HCEC 1CT (cell line): Measurements from ENCODE around the gene VAPA.

Experiments
- DNase-seq: peaks from one replicate; pipeline ENCODE4 v3.0.0-alpha.2; 2017

VAPA gene, protein sequence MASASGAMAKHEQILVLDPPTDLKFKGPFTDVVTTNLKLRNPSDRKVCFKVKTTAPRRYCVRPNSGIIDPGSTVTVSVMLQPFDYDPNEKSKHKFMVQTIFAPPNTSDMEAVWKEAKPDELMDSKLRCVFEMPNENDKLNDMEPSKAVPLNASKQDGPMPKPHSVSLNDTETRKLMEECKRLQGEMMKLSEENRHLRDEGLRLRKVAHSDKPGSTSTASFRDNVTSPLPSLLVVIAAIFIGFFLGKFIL

DNA sequence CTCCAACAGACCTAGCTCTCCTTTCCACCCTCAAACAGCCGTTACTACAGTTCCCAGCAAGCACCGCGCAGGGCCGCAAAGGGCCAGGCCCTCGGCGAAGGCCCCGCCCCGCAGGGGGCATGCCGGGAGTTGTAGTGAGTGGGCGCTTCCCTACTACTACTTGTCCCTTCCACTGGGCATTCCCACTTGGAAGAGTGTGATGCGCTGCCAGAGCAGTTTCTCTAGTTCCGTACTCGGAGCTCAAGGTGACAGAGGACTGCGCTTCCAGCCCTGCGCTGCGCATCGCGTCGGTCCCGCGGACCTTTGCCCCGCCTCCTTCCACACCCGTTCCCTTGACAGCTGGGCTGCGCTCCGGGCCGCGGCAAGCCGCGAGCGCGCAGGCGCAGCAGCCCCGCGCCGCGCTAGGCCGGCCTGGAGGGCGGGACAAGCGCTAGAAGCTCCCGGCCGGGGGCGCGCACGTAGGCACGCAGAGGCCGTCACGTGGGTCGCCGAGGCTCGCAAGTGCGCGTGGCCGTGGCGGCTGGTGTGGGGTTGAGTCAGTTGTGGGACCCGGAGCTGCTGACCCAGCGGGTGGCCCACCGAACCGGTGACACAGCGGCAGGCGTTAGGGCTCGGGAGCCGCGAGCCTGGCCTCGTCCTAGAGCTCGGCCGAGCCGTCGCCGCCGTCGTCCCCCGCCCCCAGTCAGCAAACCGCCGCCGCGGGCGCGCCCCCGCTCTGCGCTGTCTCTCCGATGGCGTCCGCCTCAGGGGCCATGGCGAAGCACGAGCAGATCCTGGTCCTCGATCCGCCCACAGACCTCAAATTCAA is at the start of gene VAPA:
Gene VAPA, plus strand, starts transcription at position 491 of the 808 bp plus-strand sequence. Its CDS starts 241 bp downstream, at position 732.
- peak; percentile 96 for DNase-seq

DNA sequence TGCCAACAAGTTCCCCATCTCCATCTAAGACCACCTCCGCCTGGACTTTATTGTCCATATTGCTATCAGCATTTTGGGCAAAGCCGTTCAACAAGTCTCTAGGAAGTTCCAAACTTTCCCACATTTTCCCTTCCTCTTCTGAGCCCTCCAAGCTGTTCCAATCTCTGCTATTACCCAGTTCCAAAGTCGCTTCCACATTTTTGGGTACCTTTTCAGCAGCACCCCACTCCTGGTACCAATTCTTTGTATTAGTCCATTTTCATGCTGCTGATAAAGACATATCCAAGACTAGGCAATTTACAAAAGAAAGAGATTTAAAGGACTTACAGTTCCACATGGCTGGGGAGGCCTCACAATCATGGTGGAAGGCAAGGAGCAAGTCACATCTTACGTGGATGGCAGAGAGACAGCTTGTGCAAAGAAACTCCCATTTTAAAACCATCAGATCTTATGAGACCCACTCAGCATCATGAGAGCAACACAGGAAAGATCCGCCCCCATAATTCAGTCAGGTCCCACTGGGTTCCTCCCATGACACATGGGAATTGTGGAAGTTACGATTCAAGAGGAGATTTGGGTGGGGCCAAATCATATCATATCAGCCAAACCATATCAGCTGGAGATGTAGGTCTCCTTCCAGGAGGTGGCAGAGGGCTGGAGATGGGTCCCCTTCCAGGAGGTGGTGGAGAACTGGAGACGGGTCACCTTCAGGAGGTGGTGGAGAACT is 47.9 kb upstream of the VAPA start:
- DNase-seq = no peak

DNA sequence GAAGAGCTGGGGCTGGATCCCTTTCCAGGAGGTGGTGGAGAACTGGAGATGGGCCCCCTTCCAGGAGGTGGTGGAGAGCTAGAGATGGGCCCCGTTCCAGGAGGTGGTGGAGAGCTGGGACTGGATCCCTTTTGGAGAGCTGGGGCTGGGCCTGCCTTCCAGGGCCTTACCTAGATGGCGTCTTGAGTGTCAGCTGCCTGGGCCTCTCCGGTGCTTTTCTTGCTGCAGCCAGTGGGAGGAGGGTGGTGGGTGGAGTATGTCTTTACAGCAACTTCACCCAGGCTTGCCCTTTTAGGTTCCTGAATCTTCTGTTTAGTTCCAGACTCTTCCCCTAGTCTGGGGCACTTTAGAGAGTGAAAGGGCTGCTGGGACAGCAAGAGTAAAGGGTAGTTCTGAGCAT is 47.2 kb upstream of the VAPA start:
- no peak for DNase-seq

DNA sequence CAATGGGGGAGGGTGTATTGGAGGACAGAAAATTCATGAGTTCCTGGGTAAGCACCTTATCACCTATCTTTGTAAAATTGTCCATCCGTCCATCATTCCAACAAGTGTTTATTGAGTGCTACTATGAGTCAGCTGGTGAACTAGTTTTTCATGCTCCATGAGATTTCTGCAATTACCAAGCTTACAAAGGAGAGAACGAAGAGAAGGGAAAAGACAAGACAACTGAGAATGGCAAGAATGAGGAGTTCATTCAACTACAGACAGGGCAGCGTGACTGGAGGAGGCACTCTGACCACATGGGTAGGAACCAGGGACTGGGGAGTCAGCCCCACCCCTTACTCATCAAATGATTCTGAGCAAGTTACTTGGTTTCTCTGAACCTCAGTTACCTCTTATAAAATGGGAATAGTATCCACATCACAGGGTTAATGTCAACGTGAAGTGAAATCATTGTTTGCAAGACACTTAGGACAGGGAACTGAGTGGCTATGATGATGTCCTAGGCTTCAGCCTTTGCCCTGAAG is 46.7 kb upstream of the VAPA start:
- no peak for DNase-seq

DNA sequence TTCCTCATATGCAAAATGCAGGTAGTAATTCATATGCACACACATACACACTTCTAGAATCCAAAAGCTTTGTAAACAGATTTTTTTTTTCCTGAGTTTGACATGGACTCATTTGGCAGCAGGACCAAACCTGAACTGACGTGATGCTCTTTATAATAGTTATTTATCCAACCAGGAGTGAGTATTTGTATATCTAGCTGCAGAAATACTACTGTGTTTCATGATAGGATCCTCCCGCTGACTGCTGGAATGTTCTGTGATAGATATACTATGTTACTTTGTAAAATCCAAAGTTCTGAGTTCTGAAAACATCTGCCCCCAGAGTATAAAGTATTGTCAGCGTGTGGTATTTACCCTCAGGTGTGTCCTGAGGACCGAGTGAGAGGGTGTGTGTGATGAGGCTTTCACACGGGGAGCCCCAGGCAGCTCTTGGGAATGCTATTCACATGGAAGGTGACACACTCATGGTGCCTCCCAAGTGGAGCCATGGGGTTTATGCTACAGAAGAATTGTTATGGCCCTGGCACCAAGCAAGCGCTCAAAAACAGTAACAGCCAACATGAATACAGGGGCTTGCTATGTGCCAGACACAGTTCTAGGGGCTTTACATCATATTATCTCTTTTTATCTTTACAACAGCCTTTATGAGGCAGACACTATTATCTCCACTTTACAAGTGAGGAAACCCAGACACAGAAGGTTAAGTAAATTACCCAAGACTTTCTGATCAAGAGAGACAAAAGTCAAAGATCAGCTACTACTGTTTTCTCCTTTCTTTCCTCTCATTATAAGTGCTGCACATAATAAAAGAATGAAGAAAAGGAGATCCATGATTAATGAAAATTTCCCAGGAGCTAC is 44.7 kb upstream of the VAPA start:
- DNase-seq = no peak

DNA sequence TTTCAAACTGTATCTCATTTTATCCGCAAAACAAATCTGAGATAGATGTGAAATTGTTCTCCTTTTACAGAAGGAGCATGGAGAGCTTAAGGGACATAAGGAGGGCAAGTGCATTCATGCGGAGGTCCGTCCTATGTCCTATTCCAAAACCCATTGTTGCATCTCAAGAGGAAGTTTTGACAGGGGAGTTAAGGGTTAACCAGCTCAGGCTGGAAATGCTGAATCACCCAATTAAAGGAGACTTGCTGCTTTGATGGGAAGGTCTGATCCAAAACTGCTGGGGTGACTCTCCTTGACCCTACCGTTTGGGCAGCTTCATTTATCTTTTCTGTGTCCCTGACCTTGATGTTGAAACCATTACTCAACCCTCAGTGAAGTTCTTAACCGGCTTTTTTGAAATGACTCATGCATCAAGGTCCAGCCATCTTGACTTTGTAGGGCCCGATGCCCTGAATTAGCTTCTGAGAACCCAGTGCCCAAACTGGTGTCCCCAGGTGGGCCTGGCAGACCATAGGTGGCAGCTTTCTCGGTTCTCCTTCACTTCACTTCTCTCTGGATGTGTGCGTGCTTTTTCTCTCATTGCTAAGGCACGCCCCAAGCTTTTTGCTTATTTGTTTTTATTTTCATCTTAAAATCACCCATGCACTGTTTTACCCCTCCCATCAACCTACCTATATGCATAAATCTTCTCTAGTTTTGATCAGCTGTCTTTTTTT is 43.9 kb upstream of the VAPA start:
- peak; percentile 95 for DNase-seq

DNA sequence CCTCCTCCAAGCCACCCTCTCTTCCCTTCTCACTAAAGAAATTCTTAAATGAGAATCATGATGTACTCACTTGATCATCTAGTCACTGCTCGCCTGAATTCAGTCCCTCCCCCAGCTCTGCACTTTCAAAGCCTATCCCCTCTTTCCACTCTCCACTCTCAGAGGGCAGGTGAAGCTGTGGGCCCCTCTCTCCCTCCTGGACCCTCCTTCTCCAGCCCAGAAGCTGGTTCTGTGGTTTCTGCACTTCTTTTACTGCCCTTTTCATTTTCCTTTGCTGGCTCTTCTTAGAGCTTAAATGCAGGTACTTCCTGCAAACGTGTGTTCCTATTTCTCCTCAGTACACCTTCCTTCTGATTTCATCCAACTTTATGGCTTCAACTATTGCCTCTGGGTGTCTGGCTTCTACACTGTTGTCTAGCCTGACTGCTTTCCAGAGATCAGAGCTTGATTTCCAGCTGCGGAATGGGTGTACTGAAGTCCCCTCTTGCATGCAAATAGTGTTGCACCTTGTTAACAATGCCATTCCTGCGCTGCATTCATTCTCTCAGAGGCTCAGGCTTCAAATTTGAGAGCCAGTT is 43.3 kb upstream of the VAPA start:
- no peak for DNase-seq

DNA sequence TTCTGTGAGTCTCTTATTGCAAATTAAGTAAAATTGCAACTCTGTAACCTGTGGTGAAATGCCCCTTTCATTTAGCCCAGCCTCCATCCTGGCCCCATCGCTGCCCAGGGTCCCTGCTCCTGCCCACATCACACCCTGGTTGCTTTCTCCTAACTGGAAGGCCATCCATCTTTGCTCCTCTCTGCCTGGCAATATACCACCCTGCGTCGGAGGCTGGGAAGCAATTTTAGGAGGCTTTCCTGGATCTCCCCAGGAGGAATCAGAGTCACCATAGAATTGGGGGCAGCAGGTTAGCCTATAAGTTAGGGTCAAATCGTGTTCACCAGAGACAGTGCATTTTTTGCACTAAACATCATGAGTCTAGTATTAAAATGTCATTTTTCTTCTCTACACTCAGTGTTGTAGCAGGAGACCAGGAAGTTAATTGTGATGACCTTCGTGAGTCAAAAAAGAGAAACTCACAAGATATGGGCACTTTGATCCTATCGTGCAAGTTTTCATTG is 42.5 kb upstream of the VAPA start:
- DNase-seq = no peak

DNA sequence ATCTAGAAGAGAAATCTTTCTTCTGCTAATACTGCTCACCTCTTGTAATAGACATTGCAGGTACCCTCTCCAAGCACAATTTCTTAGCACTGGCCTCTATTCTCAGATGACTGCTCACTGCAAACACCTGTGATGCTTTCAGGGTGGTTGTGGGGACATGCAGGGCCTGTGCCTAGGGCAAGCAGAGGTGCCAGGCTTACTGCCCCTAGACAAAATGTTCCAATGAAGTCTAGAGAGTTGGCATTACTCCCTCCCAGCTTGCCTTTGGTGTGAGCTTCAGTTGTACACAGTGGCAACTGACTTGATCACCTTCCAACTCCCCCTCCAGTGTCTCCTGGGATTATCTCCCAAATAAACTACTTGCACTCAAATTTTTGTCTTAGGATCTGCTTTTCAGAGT is 41.0 kb upstream of the VAPA start:
- DNase-seq = no peak

DNA sequence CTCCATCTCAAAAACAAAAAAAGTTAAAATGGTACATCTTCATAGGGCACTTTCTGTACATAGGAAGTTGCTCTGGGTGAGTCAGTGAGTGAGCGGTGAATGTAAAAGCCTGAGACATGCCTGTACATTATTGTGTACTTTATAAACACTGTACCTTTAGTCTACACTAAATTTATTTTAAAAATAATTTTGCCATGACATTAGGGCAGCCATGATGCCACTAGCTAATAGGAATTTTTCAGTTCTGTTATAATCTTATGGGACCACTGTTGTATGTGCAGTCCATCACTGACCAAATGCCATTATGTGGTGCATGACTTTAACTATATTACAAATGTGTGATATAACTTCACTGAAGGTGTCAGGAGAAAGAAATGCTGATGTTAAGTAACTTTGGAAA is 39.1 kb upstream of the VAPA start:
- peak; percentile 40 for DNase-seq

DNA sequence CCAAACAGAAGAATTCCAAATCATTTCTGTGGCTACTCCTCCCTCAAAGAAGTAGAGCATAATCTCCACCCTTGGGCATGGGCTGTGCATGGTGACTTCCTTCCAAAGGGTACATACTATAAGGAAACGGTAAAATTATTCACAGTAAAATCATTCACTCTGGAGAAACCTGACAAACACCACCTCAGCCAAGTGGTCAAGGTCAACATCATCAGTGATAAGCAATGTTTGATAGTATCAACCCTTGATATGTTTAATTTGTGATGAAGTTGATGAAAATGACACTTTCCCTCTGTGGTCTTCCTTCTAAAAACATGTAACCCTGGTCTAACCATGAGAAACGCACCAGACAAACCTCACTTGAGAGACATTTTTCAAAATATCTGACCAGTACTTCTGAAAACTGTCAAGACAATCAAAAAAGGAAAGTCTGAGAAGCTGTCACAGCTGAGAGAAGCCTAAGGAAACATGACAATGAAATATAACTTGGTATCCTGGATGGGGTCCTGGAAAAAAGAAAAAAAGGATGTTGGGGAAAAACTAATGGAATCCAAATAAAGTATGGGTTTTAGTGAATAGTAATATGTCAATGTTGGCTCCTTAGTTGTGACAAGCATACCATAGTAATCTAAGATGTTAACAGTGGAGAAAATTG is 37.5 kb upstream of the VAPA start:
- DNase-seq = no peak

DNA sequence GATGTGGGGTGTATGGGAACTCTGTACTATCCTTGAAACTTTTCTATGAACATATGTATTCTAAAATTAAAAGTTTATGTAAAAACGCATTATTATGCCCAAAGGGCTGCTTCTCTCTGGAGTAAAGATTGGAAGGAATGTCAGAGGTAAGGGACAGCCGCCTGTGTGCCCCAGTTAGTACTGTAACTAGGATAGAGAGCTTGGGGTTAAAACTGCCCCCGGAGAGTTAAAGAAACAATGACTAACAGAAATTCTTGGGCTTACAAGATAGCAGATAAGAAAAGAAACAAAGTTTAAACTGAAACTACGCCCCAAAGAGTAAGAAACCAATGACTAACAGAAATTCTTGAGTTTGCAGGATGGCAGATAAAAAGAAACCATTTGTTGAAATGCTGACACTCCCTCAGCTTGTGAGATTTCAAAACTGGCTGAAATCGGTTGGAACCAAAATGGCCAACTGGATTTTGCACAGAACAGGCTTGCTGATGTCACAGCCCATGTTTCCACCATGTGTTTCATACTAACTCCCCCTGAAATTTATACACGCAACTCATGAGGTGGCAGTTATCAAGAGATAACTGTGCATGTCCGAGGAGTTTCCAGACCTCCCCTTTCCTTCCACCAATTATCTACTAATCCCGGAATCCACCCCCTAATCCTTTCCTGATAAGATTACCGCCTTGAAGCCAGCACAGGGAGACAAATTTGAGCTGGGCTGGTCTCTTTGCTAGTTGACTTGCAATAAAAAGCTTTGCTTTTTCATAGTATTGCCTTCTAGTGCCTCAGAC is 36.8 kb upstream of the VAPA start:
- peak; percentile 78 for DNase-seq

DNA sequence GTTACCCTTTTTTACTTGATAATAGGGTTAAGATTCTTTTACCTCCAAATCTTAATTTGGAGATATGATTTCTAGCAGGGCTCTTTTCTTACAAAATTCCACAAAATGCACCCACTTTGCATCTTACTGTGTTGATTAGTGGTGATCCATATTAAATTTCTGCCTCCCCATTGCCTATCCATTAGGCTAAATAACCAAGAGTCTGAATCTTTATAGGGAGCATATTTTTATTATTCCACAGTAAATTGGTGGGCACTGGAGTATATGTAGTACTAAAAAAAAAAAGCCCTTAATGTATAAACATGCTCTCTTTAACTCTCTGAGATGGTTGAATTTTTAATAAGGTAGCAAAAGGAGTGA is 36.2 kb upstream of the VAPA start:
- DNase-seq = no peak

DNA sequence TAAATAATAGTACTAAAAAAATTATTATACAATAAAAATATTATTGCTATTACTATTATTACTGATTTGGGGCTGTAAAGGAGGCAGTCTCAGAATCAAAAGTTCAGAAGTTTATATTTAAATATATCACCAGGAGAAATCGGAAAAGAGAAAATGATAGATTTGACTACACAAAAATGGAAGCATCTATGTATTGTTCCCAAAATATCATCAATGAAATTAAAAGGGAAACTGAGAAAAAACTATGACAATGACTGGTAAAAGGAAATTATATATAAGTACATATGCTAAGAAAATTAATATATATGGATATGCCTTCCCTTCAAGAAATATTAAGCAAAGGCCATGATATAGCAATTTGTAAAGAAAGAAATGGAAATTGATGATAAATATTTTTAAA is 35.7 kb upstream of the VAPA start:
- DNase-seq = no peak

DNA sequence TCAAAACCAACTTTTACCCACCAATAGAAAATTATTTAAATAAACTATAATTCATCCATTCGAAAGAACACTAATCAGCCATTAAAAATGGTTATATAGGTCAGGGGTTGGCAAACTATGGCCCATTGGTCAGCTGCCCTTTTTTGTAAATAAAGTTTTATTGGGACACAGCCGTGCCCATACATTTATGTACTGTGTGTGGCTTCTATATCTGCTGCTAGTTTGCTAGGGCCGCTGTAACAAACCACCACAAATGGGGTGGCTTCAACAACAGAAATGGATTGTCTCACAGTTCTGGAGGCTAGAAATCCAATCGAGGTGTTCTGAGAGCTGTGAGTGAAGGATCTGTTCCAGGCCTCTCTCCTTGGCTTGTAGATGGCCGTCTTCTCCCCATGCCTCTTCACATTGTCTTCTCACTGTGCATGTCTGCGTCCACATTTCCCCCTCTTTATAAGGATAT is 35.0 kb upstream of the VAPA start:
- no peak for DNase-seq

DNA sequence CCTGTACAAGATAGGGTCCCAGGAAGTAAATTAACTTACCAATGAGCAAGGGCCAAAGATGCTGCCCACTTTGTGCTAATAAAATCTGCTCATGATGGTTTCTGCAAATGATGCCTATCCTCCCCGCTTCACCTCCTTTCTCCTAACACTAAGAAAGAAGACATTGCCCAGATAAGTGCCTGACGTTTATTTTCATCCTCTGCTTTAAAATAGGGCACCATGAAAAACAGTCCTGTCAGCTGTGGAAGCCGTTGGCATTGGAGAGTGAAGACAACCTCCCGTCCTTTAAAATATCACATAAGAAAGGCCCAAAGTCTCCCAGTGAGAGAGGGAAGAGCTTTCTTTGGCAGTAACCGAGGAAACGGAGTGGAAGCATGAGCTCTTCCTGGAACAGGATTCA is 29.7 kb upstream of the VAPA start:
- no peak for DNase-seq

DNA sequence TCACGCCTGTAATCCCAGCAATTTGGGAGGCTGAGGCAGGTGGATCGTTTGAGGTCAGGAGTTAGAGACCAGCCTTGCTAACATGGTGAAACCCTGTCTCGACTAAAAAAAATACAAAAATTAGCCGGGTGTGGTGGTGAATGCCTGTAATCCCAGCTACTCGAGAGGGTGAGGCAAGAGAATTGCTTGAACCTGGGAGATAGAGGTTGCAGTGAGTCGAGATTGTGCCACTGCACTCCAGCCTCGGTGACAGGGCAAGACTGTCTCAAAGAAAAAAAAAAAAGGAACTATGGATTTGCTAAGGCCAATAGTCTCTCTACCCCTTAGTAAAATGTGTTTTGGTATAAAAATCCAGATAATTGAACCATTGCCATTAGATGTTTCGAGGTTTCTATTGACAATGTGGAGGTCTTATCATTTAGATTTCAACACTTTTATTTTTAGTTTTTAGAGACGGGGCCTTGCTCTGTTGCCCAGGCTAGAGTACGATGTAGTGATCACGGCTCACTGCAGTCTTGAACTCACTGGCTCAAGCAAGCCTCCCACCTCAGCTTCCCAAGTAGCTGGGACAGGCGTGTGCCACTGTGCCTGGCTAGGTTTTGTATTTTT is 29.2 kb upstream of the VAPA start:
- no peak for DNase-seq

DNA sequence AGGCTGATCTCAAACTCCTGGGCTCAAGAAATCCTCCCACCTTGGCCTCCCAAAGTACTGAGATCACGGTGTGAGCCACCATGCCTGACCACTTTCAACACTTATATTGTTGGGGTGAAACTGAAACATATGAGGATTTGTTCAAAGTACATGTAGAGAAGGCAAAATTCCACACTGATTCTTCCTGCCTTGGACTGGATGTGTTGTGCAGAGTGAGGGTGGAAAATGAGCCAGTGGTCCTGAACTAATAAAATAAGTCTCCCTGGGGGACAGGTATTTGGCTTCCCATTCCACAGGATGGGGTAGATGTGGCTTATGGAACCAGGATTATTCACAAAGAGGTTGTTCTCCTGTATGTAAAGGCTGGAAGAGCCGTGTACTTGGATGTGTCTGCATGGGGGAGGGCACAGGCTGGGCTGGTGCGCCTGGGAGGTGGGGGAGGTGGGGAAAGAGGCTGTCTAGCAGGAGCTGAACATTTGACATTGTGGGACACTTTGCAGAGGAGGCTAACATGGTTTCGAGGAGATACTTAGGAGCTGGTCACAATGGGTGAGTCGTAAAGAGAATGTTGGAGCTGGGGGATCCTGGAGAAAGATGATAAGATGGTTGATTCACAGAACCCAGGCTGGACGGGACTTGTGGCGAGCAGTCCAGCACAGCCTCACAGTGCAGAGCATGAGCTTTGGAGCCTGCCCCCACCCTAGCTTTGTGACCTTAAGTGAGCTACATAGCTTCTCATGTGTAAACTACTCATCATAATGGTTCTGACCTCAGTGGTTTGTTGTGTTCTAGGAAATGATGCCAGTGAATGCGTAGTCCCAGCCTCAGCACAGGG is 28.4 kb upstream of the VAPA start, which contains the start of gene TXNDC2:
Gene TXNDC2, plus strand, starts transcription at position 804 of the 835 bp plus-strand sequence. CDS start 708 bp downstream, outside the sequence.
- no peak for DNase-seq

DNA sequence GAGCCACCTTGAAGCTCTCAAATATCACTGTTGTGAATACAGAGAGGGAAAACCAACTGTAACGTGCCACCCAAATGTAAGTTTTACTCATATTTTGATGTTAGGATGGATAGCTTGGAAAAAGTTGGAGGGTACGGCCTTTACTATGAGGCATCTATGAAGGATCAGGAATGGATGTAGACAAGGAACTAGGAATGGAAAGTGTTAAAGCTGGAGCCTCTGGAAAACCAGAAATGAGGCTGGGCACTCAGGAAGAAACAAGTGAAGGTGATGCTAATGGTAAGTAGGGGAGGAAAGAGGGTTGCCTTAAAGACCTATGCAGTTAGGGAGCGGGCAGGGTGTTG is 27.8 kb upstream of the VAPA start:
- no peak for DNase-seq
